Glutamatergic neuron (in vitro differentiated cells): ENCODE data around the gene NBAS. TPM values are rescaled to one million over a fixed set of nuclear protein-coding genes. Genes with fewer than 3 reads are reported as not detected.
A peak's percentile ranks its signal among the peaks of the same experiment; 100 is the strongest.

ENCODE experiments used
- DNase-seq: peaks from one replicate; pipeline ENCODE4 v3.0.0; 2022
- H3K27ac Mint-ChIP-seq: one replicate; pipeline ENCODE4 v1.8.0; 2020; ENCODE audit warnings: mild to moderate bottlenecking, mixed read lengths, inconsistent platforms; ENCODE audit not compliant: unreplicated experiment
- H3K27me3 Mint-ChIP-seq: one replicate; pipeline ENCODE4 v1.8.0; 2020; ENCODE audit warnings: mild to moderate bottlenecking, moderate library complexity, mixed read lengths, inconsistent platforms; ENCODE audit not compliant: unreplicated experiment
- H3K36me3 Mint-ChIP-seq: one replicate; pipeline ENCODE4 v1.8.0; 2020; ENCODE audit warnings: mild to moderate bottlenecking, mixed read lengths, inconsistent platforms; ENCODE audit not compliant: unreplicated experiment
- H3K4me1 Mint-ChIP-seq: one replicate; pipeline ENCODE4 v1.8.0; 2020; ENCODE audit warnings: mild to moderate bottlenecking, low read depth, mixed read lengths, inconsistent platforms; ENCODE audit not compliant: unreplicated experiment
- H3K4me3 Mint-ChIP-seq: one replicate; pipeline ENCODE4 v1.8.0; 2020; ENCODE audit warnings: mild to moderate bottlenecking, mixed read lengths, inconsistent platforms; ENCODE audit not compliant: unreplicated experiment
- H3K9me3 Mint-ChIP-seq: one replicate; pipeline ENCODE4 v1.8.0; 2020; ENCODE audit warnings: mild to moderate bottlenecking, moderate library complexity, mixed read lengths, inconsistent platforms; ENCODE audit not compliant: unreplicated experiment
- total RNA-seq: library from RNA; stranded (reverse); fragmentation: NEBNext Ultra II Directional; extraction: Animal tissue kit (Norgen Biotek cat#: 25700); gene quantifications from one replicate; pipeline ENCODE4 v1.2.1, GENCODE V29; 2021; ENCODE audit not compliant: unreplicated experiment
- TF ChIP-seq, protein P1 (sequence below): fragments of 200-600 bp; sonication (generic); IDR thresholded peaks from one replicate; pipeline ENCODE4 v1.5.0; 2021; ENCODE audit not compliant: partially characterized antibody, unreplicated experiment

The NBAS gene
- total RNA-seq, 1 donor from 2014 or later: 46.1 TPM

DNA sequence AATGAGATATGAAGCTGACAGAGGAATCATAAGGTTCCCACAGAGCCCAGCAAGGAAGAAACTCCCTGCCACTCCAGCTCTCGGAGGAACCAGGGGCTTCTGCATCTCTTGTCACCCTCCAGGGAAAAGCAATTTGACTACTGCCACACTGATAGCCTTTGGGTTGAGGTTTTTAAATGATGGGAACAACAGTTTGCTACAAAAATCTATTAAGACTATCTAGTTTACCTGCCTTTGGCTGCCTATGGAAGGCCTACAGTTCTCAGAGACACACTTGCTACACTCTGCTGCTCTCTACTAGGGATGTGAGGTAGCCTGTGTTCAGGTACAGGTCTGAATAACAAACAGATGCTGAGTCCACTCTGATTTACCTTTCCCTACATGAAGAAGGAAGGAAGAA is 161.9 kb downstream of the NBAS start:
- H3K36me3 Mint-ChIP-seq: no peaks in the 10 kb centered on the region
- H3K4me1 Mint-ChIP-seq: peaks cover 6% of the 10 kb centered on the region
- no peaks in the 10 kb centered on the region for H3K9me3 Mint-ChIP-seq
- TF ChIP-seq, protein P1, sequence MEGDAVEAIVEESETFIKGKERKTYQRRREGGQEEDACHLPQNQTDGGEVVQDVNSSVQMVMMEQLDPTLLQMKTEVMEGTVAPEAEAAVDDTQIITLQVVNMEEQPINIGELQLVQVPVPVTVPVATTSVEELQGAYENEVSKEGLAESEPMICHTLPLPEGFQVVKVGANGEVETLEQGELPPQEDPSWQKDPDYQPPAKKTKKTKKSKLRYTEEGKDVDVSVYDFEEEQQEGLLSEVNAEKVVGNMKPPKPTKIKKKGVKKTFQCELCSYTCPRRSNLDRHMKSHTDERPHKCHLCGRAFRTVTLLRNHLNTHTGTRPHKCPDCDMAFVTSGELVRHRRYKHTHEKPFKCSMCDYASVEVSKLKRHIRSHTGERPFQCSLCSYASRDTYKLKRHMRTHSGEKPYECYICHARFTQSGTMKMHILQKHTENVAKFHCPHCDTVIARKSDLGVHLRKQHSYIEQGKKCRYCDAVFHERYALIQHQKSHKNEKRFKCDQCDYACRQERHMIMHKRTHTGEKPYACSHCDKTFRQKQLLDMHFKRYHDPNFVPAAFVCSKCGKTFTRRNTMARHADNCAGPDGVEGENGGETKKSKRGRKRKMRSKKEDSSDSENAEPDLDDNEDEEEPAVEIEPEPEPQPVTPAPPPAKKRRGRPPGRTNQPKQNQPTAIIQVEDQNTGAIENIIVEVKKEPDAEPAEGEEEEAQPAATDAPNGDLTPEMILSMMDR: no peak
- no peak overlapping the region for H3K27ac Mint-ChIP-seq
- H3K27me3 Mint-ChIP-seq: no peaks in the 10 kb centered on the region
- no peak overlapping the region for H3K4me3 Mint-ChIP-seq
- no peak for DNase-seq

DNA sequence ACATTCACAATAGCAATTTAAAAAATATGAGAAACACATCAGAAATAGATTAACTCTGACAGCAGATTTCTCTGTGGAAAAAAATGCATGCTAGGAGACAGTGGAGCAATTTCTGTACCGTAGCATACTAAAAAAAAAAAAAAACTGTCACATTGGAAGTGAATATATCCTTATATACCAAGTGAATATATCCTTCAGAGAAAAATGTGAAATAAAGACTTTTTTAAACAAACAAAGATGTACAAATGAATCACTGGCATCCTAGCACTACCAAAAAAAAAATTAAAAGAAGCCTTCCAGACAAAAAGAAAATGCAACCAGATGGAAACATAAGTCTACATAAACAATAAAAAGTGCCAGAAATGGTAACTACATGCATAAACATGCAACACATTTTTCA is 169.4 kb downstream of the NBAS start:
- DNase-seq: no peak

DNA sequence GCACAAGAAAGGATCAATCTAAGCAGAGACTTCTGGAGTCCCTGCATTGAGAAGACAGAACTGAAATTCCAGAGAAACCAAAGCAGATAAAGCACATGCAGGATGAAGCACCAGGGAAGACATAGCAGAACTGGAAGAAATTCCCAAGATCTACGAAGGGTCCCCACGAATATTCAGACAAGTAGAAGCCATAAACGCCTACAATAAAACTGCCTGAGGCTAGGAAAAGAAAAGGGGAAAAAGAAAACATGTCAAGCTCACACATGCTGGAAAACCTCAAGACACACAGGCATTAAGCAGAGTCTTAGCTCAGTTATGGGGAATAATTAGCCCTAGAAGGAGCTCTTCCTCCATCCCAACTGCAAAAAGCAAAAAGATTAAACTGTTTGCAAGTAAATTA is 171.2 kb downstream of the NBAS start:
- Mint-ChIP-seq H3K27ac (no peak overlapping the region), H3K4me1 (peaks cover 27% of the 10 kb centered on the region), H3K27me3 (no peaks in the 10 kb centered on the region), H3K36me3 (peaks cover 5% of the 10 kb centered on the region), H3K4me3 (no peak overlapping the region), H3K9me3 (peaks cover 2% of the 10 kb centered on the region)
- DNase-seq: no peak
- TF ChIP-seq, protein P1: no peak

More for the DNA sequence above, 169.4 kb downstream of the NBAS start:
- Mint-ChIP-seq H3K4me1 (peaks cover 11% of the 10 kb centered on the region), H3K27me3 (no peaks in the 10 kb centered on the region), H3K4me3 (no peak overlapping the region), H3K27ac (no peak overlapping the region), H3K9me3 (peaks cover 2% of the 10 kb centered on the region), H3K36me3 (peaks cover 5% of the 10 kb centered on the region)
- TF ChIP-seq, protein P1: no peak

DNA sequence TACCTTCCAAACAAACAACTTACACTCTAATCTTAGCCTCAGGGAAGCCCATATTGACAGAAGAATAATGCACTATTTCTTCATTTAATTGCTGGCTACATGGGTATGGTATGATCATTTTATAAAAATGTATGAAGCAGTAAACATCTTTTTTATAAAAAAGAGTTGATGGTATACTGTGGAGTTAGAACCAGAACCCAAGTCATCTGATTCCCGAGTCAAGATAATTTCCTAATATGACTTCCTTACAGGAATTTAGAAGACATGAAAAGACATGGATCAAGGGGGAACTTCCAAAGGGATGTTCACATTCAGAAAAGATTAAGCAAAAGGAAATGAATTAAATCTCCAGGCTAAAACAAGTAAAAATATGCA is 171.8 kb downstream of the NBAS start:
- Mint-ChIP-seq H3K27me3 (no peaks in the 10 kb centered on the region), H3K4me3 (no peak overlapping the region), H3K9me3 (peaks cover 2% of the 10 kb centered on the region), H3K27ac (peak overlapping the region; percentile 34), H3K4me1 (peaks cover 31% of the 10 kb centered on the region), H3K36me3 (peaks cover 5% of the 10 kb centered on the region)
- DNase-seq: no peak
- TF ChIP-seq, protein P1: no peak

DNA sequence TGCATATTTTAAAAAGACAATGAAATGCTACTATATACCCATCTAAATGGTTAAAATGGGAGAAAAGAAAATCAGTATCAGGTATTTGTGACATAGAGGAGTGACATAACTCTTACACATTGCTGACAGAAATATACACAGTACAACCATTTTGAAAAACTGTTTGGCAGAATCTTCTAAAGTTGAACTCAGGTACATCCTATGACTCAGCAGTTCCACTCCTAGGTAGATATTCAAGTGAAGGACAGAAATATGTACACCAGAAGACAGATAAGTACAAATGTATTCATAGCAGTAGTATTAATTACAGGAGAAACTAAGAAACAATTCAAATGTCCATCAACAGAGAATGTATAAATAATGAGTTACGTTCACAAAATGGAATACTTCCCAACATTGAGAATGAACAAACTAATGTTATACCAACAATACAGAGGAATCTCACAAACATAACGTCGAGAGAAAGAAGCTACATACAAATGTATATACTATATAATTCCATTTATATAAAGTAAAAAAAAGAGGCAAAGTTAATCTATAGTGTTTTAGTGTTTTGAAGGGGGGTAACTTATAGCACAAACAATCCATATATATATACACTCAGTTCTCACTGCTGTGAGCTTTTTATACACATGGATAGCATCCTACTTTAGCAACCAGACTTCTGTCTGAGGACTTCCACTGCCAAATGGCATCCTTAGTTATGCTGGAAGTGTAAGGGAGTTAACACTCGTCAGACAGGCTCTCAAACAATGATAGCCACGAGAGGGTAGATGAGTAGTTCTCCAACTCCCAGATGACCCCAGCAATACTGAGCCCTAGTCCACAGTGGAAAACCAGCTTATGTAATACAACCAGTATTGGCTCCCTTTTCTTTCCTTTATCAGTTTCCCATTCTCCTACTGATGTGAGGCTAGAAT is 172.5 kb downstream of the NBAS start:
- no peak overlapping the region for H3K27ac Mint-ChIP-seq
- no peak overlapping the region for H3K4me3 Mint-ChIP-seq
- peaks cover 37% of the 10 kb centered on the region for H3K4me1 Mint-ChIP-seq
- peaks cover 5% of the 10 kb centered on the region for H3K36me3 Mint-ChIP-seq
- no peak for DNase-seq
- H3K9me3 Mint-ChIP-seq: peaks cover 2% of the 10 kb centered on the region
- no peaks in the 10 kb centered on the region for H3K27me3 Mint-ChIP-seq
- TF ChIP-seq, protein P1: no peak
